HFF-Myc (cell line): ENCODE results near the gene NUTM1.

Experiments used
- DNase-seq: peaks from one replicate; pipeline ENCODE4 v3.0.0-alpha.2; 2011; ENCODE audit warnings: low read depth; ENCODE audit errors: extremely low read depth
- H3K4me3 ChIP-seq: replicated peaks from 2 replicates; pipeline ENCODE4 v1.5.1; 2011; ENCODE audit warnings: low read depth, mild to moderate bottlenecking, control low read depth, low read length
- TF ChIP-seq, protein P1 (sequence below): IDR thresholded peaks from 2 replicates; pipeline ENCODE4 v1.5.1; 2012; ENCODE audit warnings: mild to moderate bottlenecking, low read depth, low read length, control low read depth; ENCODE audit errors: missing control alignments

NUTM1 gene

GRCh38 chr15:34314491-34315490 is 28.3 kb upstream of the NUTM1 start:
- H3K4me3 ChIP-seq, result no peak overlapping the region
- TF ChIP-seq, protein P1, sequence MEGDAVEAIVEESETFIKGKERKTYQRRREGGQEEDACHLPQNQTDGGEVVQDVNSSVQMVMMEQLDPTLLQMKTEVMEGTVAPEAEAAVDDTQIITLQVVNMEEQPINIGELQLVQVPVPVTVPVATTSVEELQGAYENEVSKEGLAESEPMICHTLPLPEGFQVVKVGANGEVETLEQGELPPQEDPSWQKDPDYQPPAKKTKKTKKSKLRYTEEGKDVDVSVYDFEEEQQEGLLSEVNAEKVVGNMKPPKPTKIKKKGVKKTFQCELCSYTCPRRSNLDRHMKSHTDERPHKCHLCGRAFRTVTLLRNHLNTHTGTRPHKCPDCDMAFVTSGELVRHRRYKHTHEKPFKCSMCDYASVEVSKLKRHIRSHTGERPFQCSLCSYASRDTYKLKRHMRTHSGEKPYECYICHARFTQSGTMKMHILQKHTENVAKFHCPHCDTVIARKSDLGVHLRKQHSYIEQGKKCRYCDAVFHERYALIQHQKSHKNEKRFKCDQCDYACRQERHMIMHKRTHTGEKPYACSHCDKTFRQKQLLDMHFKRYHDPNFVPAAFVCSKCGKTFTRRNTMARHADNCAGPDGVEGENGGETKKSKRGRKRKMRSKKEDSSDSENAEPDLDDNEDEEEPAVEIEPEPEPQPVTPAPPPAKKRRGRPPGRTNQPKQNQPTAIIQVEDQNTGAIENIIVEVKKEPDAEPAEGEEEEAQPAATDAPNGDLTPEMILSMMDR, result no peak
- no peak for DNase-seq

DNA sequence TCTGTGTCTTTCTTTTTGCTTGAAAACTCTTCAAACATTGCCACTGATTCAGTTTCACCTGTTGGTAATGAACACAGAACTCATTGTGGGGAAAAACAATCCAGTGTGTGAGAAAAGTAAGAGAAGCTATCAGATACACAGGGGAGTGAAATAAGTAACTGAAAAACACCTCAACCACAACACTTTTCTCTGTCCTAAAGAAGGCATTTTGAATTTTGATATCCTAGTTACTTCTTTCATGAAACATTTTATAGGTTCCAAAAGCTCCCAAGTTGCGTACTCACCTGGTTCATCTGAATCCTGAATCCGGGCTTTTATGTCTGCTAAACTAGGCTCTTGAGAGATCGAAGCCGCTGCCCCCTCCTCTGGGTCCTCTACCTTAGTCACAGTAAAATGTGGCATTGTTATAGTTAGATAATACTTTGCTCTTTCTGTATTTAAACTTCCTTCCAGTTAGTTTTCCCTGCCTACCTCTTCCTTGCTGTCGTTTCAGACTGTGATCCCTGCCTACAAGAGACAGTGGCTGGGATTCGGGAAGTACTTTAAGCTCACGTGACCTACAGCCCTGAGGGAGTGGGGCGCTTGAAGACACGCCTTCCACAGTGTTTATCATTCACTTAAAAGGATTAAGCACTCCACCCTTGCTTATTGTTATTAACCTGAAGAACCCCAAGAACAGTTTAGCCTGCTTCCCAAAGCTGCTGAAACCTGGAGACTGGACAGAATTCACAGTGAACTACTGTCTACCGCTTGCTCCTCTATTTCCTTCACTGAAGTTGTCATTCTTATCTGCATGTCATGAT is 24.6 kb upstream of the NUTM1 start:
- TF ChIP-seq, protein P1, result no peak
- no peak for DNase-seq
- peak overlapping the region; percentile 45 for H3K4me3 ChIP-seq

GRCh38 chr15:34323217-34323616 is 19.9 kb upstream of the NUTM1 start:
- H3K4me3 ChIP-seq, result no peak overlapping the region
- no peak for DNase-seq
- TF ChIP-seq, protein P1, result no peak

DNA sequence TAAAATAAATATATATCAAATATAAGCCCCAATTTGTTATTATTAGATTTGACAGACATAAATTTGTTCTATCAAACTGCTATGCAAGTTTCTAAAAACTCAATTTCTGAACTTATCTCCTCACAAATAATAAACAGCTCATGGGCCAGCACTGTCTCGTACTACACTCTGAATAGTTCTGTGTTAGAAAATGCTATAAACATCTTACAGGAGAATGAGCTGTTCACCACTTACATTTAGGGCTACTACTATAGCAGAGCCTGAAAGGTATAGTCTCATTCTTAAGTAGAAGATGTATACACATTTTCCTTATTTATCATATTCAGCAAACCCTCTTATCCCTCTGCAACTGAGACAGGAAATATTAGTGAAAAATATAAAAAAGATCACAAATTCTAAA is 18.2 kb upstream of the NUTM1 start:
- DNase-seq, result no peak
- no peak overlapping the region for H3K4me3 ChIP-seq
- TF ChIP-seq, protein P1, result no peak

GRCh38 chr15:34325368-34325767 is 17.7 kb upstream of the NUTM1 start:
- H3K4me3 ChIP-seq, result no peak overlapping the region
- DNase-seq, result no peak
- TF ChIP-seq, protein P1, result no peak

DNA sequence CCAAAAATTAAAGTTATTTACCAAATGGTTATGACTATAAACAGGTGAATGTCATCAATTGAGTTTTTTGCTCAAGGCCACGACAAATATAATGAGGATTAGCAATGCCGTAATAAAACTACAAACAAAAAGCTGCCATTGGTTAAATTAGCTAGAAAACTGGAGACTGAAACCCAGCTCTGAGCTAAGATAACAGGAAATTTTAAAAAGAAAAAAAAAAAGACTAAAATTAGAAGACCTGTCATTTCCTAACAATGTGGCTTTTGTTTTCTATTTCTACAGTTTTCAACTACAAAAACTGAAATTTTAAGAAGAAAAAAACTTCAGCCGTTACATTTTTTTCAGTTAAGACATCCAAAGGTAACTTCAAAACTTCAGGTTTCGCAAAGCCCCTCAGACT is 15.2 kb upstream of the NUTM1 start:
- no peak for DNase-seq
- TF ChIP-seq, protein P1, result no peak
- no peak overlapping the region for H3K4me3 ChIP-seq
